Neural progenitor cell (in vitro differentiated cells): ENCODE results near the gene CLASRP. TPM values are rescaled to one million over a fixed set of nuclear protein-coding genes. Genes with fewer than 3 reads are reported as not detected.

Experiments used
- DNase-seq: peaks from one replicate; pipeline ENCODE4 v3.0.0-alpha.2; 2016; ENCODE audit warnings: low spot score
- H2AFZ ChIP-seq: fragments of 200-600 bp; sonication (generic); replicated peaks from 2 replicates; pipeline ENCODE4 v1.6.1; 2016; ENCODE audit warnings: antibody characterized with exemption
- H3F3A ChIP-seq: fragments of 200-600 bp; sonication (generic); 2 replicates; pipeline ENCODE4 v1.6.1; 2016; ENCODE audit warnings: antibody characterized with exemption, low read depth
- H3K27ac ChIP-seq: fragments of 200-600 bp; sonication (generic); 2 replicates; pipeline ENCODE4 v1.5.1; 2016; ENCODE audit warnings: mild to moderate bottlenecking
- H3K27me3 ChIP-seq: fragments of 200-600 bp; sonication (generic); 2 replicates; pipeline ENCODE4 v1.6.1; 2016; ENCODE audit warnings: mild to moderate bottlenecking, moderate library complexity
- H3K36me3 ChIP-seq: fragments of 200-600 bp; sonication (generic); 2 replicates; pipeline ENCODE4 v1.5.1; 2016
- H3K4me1 ChIP-seq: fragments of 200-600 bp; sonication (generic); 2 replicates; pipeline ENCODE4 v1.6.1; 2016; ENCODE audit warnings: mixed run types
- H3K4me2 ChIP-seq: fragments of 200-600 bp; sonication (generic); 2 replicates; pipeline ENCODE4 v1.6.1; 2016
- H3K4me3 ChIP-seq: fragments of 200-600 bp; sonication (generic); 2 replicates; pipeline ENCODE4 v1.5.1; 2016
- H3K79me2 ChIP-seq: fragments of 200-600 bp; sonication (generic); 2 replicates; pipeline ENCODE4 v1.6.1; 2016; ENCODE audit warnings: low read depth
- H3K9ac ChIP-seq: fragments of 200-600 bp; sonication (generic); 2 replicates; pipeline ENCODE4 v1.6.1; 2016
- H3K9me3 ChIP-seq: fragments of 200-600 bp; sonication (generic); 2 replicates; pipeline ENCODE4 v1.5.1; 2016; ENCODE audit warnings: low read depth
- H4K20me1 ChIP-seq: fragments of 200-600 bp; sonication (generic); 2 replicates; pipeline ENCODE4 v1.6.1; 2016; ENCODE audit warnings: low read depth
- H3K27ac Mint-ChIP-seq: 3 replicates; pipeline ENCODE4 v1.8.0; 2021; ENCODE audit warnings: mixed read lengths
- H3K27me3 Mint-ChIP-seq: 2 replicates; pipeline ENCODE4 v1.8.0; 2022; ENCODE audit warnings: low read depth, mild to moderate bottlenecking, inconsistent platforms, moderate library complexity, mixed read lengths; ENCODE audit not compliant: insufficient read depth
- H3K36me3 Mint-ChIP-seq: 3 replicates; pipeline ENCODE4 v1.8.0; 2021; ENCODE audit warnings: mixed read lengths
- H3K4me1 Mint-ChIP-seq: 3 replicates; pipeline ENCODE4 v1.8.0; 2021; ENCODE audit warnings: mixed read lengths
- H3K4me3 Mint-ChIP-seq: 3 replicates; pipeline ENCODE4 v1.8.0; 2021; ENCODE audit warnings: mild to moderate bottlenecking, moderate library complexity, mixed read lengths
- H3K9me3 Mint-ChIP-seq: 3 replicates; pipeline ENCODE4 v1.8.0; 2020; ENCODE audit warnings: mixed read lengths
- EZH2 ChIP-seq: fragments of 200-600 bp; sonication (generic); IDR thresholded peaks from 2 replicates; pipeline ENCODE4 v1.6.1; 2017; ENCODE audit warnings: antibody characterized with exemption, mild to moderate bottlenecking, moderate library complexity
- EZH2phosphoT487 ChIP-seq: fragments of 200-600 bp; sonication (generic); IDR thresholded peaks from 2 replicates; pipeline ENCODE4 v1.6.1; 2017; ENCODE audit warnings: antibody characterized with exemption
- total RNA-seq: library from RNA; depleted of rRNA; stranded (reverse); fragments of >200 nt; gene quantifications from 2 replicates; pipeline ENCODE4 v1.2.3, GENCODE V29; 2015; ENCODE audit warnings: low replicate concordance
- TF ChIP-seq, protein P1 (sequence below): fragments of 200-600 bp; sonication (generic); IDR thresholded peaks from 2 replicates; pipeline ENCODE4 v1.5.1; 2017; ENCODE audit warnings: antibody characterized with exemption, mild to moderate bottlenecking

Gene CLASRP
- total RNA-seq, 1 donor from 2014 or later = 57.0 TPM

DNA sequence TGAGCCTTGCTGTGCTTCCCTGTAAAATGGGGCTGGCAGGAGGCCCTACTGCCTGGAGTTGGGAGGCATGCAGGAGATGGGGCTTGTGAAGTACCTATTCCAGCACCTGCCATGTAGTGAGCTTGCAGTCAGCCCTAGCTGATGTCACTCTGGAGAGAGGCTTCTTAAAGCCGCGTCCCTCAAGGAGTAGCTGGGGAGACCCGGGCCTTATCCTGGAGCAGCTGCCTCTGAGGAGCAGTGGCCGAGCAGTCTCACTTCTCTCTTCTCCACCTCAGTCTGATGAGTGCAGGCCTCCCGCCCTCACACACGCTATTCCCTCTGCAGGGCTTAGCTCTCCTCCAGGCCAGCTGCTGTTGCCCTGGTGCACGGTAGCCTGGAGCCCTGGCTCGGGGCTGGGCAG lies 18.0 kb downstream of the CLASRP start:
- Mint-ChIP-seq H3K4me1 (no peaks in the 10 kb centered on the region), H3K36me3 (peaks cover 29% of the 10 kb centered on the region), H3K27ac (no peak overlapping the region), H3K27me3 (peaks cover 6% of the 10 kb centered on the region), H3K4me3 (no peak overlapping the region), H3K9me3 (no peaks in the 10 kb centered on the region)
- H3K4me2 ChIP-seq = no peak overlapping the region
- H3K27me3 ChIP-seq = no peaks in the 10 kb centered on the region
- TF ChIP-seq EZH2 (no peak), EZH2phosphoT487 (no peak)
- TF ChIP-seq, protein P1, sequence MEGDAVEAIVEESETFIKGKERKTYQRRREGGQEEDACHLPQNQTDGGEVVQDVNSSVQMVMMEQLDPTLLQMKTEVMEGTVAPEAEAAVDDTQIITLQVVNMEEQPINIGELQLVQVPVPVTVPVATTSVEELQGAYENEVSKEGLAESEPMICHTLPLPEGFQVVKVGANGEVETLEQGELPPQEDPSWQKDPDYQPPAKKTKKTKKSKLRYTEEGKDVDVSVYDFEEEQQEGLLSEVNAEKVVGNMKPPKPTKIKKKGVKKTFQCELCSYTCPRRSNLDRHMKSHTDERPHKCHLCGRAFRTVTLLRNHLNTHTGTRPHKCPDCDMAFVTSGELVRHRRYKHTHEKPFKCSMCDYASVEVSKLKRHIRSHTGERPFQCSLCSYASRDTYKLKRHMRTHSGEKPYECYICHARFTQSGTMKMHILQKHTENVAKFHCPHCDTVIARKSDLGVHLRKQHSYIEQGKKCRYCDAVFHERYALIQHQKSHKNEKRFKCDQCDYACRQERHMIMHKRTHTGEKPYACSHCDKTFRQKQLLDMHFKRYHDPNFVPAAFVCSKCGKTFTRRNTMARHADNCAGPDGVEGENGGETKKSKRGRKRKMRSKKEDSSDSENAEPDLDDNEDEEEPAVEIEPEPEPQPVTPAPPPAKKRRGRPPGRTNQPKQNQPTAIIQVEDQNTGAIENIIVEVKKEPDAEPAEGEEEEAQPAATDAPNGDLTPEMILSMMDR = no peak
- peaks cover 25% of the 10 kb centered on the region for H4K20me1 ChIP-seq
- no peak overlapping the region for H3K27ac ChIP-seq
- peaks cover 5% of the 10 kb centered on the region for H3K36me3 ChIP-seq
- no peak overlapping the region for H3K4me3 ChIP-seq
- no peaks in the 10 kb centered on the region for H3K9me3 ChIP-seq
- no peak for DNase-seq
- no peak overlapping the region for H2AFZ ChIP-seq
- H3K79me2 ChIP-seq = peaks cover 3% of the 10 kb centered on the region
- no peaks in the 10 kb centered on the region for H3K4me1 ChIP-seq
- H3F3A ChIP-seq = peaks cover 5% of the 10 kb centered on the region
- H3K9ac ChIP-seq = no peak overlapping the region

DNA sequence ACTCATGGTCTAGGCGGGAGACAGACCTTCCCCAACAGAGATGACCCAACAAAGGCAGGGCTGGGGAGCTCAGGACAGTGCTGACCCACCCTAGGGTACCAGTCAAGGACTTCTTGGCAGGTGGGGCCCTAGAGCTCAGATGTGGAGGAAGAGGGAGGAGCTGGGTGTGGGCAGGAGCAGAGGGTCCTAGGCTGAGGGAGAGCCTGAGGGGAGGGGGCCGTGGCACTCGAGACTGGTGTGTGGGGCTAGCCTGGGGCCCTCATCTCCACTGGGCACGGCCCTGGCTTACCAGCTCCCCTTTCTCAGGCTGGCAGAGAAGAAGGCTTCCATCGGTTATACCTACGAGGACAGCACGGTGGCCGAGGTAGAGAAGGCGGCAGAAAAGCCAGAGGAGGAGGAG lies 18.6 kb downstream of the CLASRP start:
- Mint-ChIP-seq H3K4me3 (no peak overlapping the region), H3K4me1 (no peaks in the 10 kb centered on the region), H3K9me3 (no peaks in the 10 kb centered on the region), H3K36me3 (peaks cover 28% of the 10 kb centered on the region), H3K27me3 (peaks cover 6% of the 10 kb centered on the region), H3K27ac (no peak overlapping the region)
- Histone ChIP-seq H3K4me2 (no peak overlapping the region), H4K20me1 (peaks cover 19% of the 10 kb centered on the region), H3K4me3 (no peak overlapping the region), H3K79me2 (no peaks in the 10 kb centered on the region), H3K9me3 (no peaks in the 10 kb centered on the region), H3K27ac (no peak overlapping the region), H3K36me3 (peaks cover 5% of the 10 kb centered on the region), H2AFZ (no peak overlapping the region), H3F3A (peaks cover 5% of the 10 kb centered on the region), H3K27me3 (no peaks in the 10 kb centered on the region), H3K4me1 (no peaks in the 10 kb centered on the region), H3K9ac (no peak overlapping the region)
- DNase-seq = no peak
- TF ChIP-seq, protein P1 = no peak
- TF ChIP-seq EZH2 = no peak
- TF ChIP-seq EZH2phosphoT487 = no peak

DNA sequence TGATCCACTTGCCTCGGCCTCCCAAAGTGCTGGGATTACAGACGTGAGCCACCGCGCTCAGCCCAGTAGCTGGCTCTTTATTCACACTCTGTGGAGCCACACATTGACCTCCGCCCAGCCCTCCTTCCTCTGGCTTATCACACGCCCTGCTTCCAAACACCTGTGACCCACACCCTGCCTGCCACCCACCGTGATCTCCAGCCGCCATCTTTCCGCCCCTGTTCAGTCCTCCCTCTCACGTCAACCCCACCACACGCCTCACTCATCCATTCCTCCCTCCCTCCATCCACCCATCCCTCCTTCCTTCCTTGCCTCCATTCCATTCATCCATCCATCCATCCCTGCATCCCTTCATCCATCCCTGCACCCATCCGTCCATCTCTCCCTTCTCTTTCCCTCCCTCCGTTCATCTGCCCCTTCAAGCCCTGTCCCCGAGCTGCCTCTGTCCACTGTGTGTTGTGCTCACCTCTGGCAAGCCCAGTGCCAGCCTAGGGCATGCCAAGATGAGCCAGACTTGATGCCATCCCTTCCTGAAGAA lies 19.8 kb downstream of the CLASRP start:
- peaks cover 3% of the 10 kb centered on the region for H3K27me3 Mint-ChIP-seq
- Histone ChIP-seq H3K4me1 (no peaks in the 10 kb centered on the region), H3K4me3 (no peak overlapping the region), H3F3A (peaks cover 5% of the 10 kb centered on the region), H2AFZ (no peak overlapping the region), H3K27ac (no peak overlapping the region), H4K20me1 (peaks cover 16% of the 10 kb centered on the region), H3K9me3 (no peaks in the 10 kb centered on the region), H3K79me2 (no peaks in the 10 kb centered on the region), H3K4me2 (no peak overlapping the region), H3K9ac (no peak overlapping the region), H3K36me3 (peaks cover 5% of the 10 kb centered on the region), H3K27me3 (no peaks in the 10 kb centered on the region)
- TF ChIP-seq, protein P1 = no peak
- no peak for TF ChIP-seq EZH2
- TF ChIP-seq EZH2phosphoT487 = no peak
- no peaks in the 10 kb centered on the region for H3K4me1 Mint-ChIP-seq
- peak overlapping the region; percentile 21 for H3K27ac Mint-ChIP-seq
- no peak overlapping the region for H3K4me3 Mint-ChIP-seq
- no peak for DNase-seq
- no peaks in the 10 kb centered on the region for H3K9me3 Mint-ChIP-seq
- H3K36me3 Mint-ChIP-seq = peaks cover 31% of the 10 kb centered on the region
